HT1080 (cell line): ENCODE measurements around the gene EPHB2. TPM values are rescaled to one million over a fixed set of nuclear protein-coding genes. Genes with fewer than 3 reads are reported as not detected.
"Not testable (repeated sequence)": the region's sequence is repeated elsewhere in the genome, so short reads cannot be mapped to it uniquely, and the experiment has no call there.

ENCODE experiments used
- DNase-seq: peaks from one replicate; pipeline ENCODE4 v3.0.0-alpha.2; 2015; ENCODE audit warnings: low read depth
- total RNA-seq: library from RNA; depleted of rRNA; stranded (reverse); fragments of >200 nt; shearing (Covaris generic); gene quantifications from 2 replicates; pipeline ENCODE4 v1.2.3, GENCODE V29; 2014

The EPHB2 gene
- total RNA-seq, 1 experiment from 2014 or later: 90.3 TPM

- DNase-seq: no peak
These were observed 123.1 kb downstream of the EPHB2 start for GRCh38 chr1:22833699-22834098.

- not testable (repeated sequence) for DNase-seq
These were observed 123.8 kb downstream of the EPHB2 start for GRCh38 chr1:22834420-22834819.

GRCh38 chr1:22835636-22836319, 125.1 kb downstream of the EPHB2 start:
- DNase-seq: no peak

- no peak for DNase-seq
These were observed 126.2 kb downstream of the EPHB2 start for GRCh38 chr1:22836850-22837249.

- DNase-seq: no peak
These were observed 126.7 kb downstream of the EPHB2 start for GRCh38 chr1:22837332-22837731.

- no peak for DNase-seq
These were observed 128.3 kb downstream of the EPHB2 start for GRCh38 chr1:22838965-22839364.

- no peak for DNase-seq
These were observed 129.2 kb downstream of the EPHB2 start for GRCh38 chr1:22839806-22840205.

GRCh38 chr1:22841142-22841541, 130.5 kb downstream of the EPHB2 start:
- no peak for DNase-seq

GRCh38 chr1:22841860-22842281, 131.2 kb downstream of the EPHB2 start:
- DNase-seq: no peak

- not testable (repeated sequence) for DNase-seq
These were observed 133.0 kb downstream of the EPHB2 start for GRCh38 chr1:22843441-22844183.

GRCh38 chr1:22844621-22845020, 134.0 kb downstream of the EPHB2 start:
- no peak for DNase-seq

- no peak for DNase-seq
These were observed 134.8 kb downstream of the EPHB2 start for GRCh38 chr1:22845398-22845935.

GRCh38 chr1:22846458-22846857, 135.8 kb downstream of the EPHB2 start:
- DNase-seq: no peak

GRCh38 chr1:22847249-22847648, 136.6 kb downstream of the EPHB2 start:
- no peak for DNase-seq

- DNase-seq: no peak
These were observed 137.1 kb downstream of the EPHB2 start for GRCh38 chr1:22847709-22848108.

- DNase-seq: no peak
These were observed 137.8 kb downstream of the EPHB2 start for GRCh38 chr1:22848405-22848804.

- DNase-seq: no peak
These were observed 139.1 kb downstream of the EPHB2 start for GRCh38 chr1:22849770-22850169.

GRCh38 chr1:22850281-22850680, 139.6 kb downstream of the EPHB2 start:
- no peak for DNase-seq

GRCh38 chr1:22850681-22851080, 140.0 kb downstream of the EPHB2 start:
- no peak for DNase-seq

GRCh38 chr1:22851517-22851916, 140.9 kb downstream of the EPHB2 start:
- no peak for DNase-seq

GRCh38 chr1:22852144-22852655, 141.6 kb downstream of the EPHB2 start:
- DNase-seq: no peak

GRCh38 chr1:22853651-22854185, 143.1 kb downstream of the EPHB2 start:
- DNase-seq: no peak
